Right atrium auricular region (tissue), 2 donors: ENCODE measurements around the gene ADCYAP1. TPM values are rescaled to one million over a fixed set of nuclear protein-coding genes. Genes with fewer than 3 reads are reported as not detected.

Experiments used
- DNase-seq: peaks from one replicate; pipeline ENCODE4 v3.0.0-alpha.2; 2019; ENCODE audit warnings: low spot score
- H3K27ac ChIP-seq, 2 donors: fragments of 200-600 bp; sonication (generic); 1 replicate in 1 of 2; 2 replicates in 1 of 2; pipeline ENCODE4 v1.5.1; 2016 to 2019
- H3K27me3 ChIP-seq, 2 donors: fragments of 200-600 bp; sonication (generic); one replicate each; pipeline versions ENCODE4 v1.5.1 to v1.6.0; 2017 to 2019
- H3K36me3 ChIP-seq: fragments of 200-600 bp; sonication (generic); one replicate; pipeline ENCODE4 v1.5.1; 2016
- H3K4me1 ChIP-seq, 2 donors: fragments of 200-600 bp; sonication (generic); one replicate each; pipeline versions ENCODE4 v1.5.1 to v1.6.0; 2017 to 2019
- H3K4me3 ChIP-seq, 2 donors: fragments of 200-600 bp; sonication (generic); 1 replicate in 1 of 2; 2 replicates in 1 of 2; pipeline ENCODE4 v1.5.1; 2017 to 2019; ENCODE audit warnings: mild to moderate bottlenecking in 1 of 2, moderate library complexity in 1 of 2
- H3K9me3 ChIP-seq, 2 donors: fragments of 200-600 bp; sonication (generic); one replicate each; pipeline ENCODE4 v1.5.1; 2019
- CTCF ChIP-seq, 2 donors: fragments of 200-600 bp; sonication (generic); IDR thresholded peaks; one replicate each; pipeline ENCODE4 v1.5.1; 2019; ENCODE audit warnings: antibody characterized with exemption in 2 of 2
- total RNA-seq, 2 donors: library from RNA; depleted of rRNA; stranded (reverse); fragments of >200 nt; gene quantifications; one replicate each; pipeline ENCODE4 v1.1.0, GENCODE V29; 2016

Gene ADCYAP1
- total RNA-seq, 2 donors from 2014 or later, result 0.41 to 2.6 TPM

GRCh38 chr18:959854-960253 is 55.2 kb downstream of the ADCYAP1 start:
- DNase-seq, result no peak

More at GRCh38 chr18:959854-960253, 55.2 kb downstream of the ADCYAP1 start:
- H3K27ac ChIP-seq, result no peak overlapping the region
- no peaks in the 10 kb centered on the region for H3K9me3 ChIP-seq
- H3K4me3 ChIP-seq, result no peak overlapping the region
- H3K36me3 ChIP-seq, result no peaks in the 10 kb centered on the region
- no peaks in the 10 kb centered on the region for H3K4me1 ChIP-seq
- no peak for TF ChIP-seq CTCF (IDR thresholded peaks at IDR 0.05)
- no peaks in the 10 kb centered on the region for H3K27me3 ChIP-seq

Other genes starting within 250 kb of the ADCYAP1 start
- under 1 TPM; 0.86 to 0.89 TPM for gene TYMS, start 247.2 kb upstream of the ADCYAP1 start, total RNA-seq
- gene ENOSF1, start 192.2 kb upstream of the ADCYAP1 start, total RNA-seq, result 10 to 100 TPM; 13.7 to 24.4 TPM
- gene YES1, start 92.6 kb upstream of the ADCYAP1 start, total RNA-seq, result 10 to 100 TPM; 20.3 to 37.3 TPM